Neural cell (in vitro differentiated cells): ENCODE results near the gene PIK3R6. TPM values are rescaled to one million over a fixed set of nuclear protein-coding genes. Genes with fewer than 3 reads are reported as not detected.

Experiments used
- H2AFZ ChIP-seq: fragments of 200-600, 300-800 bp; sonication (generic), shearing (Covaris generic); 2 replicates; pipeline ENCODE4 v1.6.0; 2014; ENCODE audit warnings: low read depth, mild to moderate bottlenecking, antibody characterized with exemption, low read length, moderate library complexity
- H3F3A ChIP-seq: fragments of 200-600 bp; shearing (Covaris generic); 2 replicates; pipeline ENCODE4 v1.6.1; 2016; ENCODE audit warnings: mild to moderate bottlenecking, moderate library complexity, mixed read lengths, antibody characterized with exemption, low read length; ENCODE audit not compliant: insufficient read depth, poor library complexity, severe bottlenecking
- H3K27ac ChIP-seq: fragments of 200-600, 300-800 bp; sonication (generic), shearing (Covaris generic); 2 replicates; pipeline ENCODE4 v1.5.1; 2014; ENCODE audit warnings: mild to moderate bottlenecking, low read length, moderate library complexity
- H3K27me3 ChIP-seq: fragments of 300-800, 200-600 bp; sonication (generic), shearing (Covaris generic); 2 replicates; pipeline ENCODE4 v1.6.0; 2014; ENCODE audit warnings: mild to moderate bottlenecking, low read depth, low read length, moderate library complexity; ENCODE audit not compliant: insufficient read depth
- H3K36me3 ChIP-seq: fragments of 300-800, 200-600 bp; sonication (generic), shearing (Covaris generic); 2 replicates; pipeline ENCODE4 v1.5.1; 2014; ENCODE audit warnings: mild to moderate bottlenecking, antibody characterized with exemption, low read length, moderate library complexity; ENCODE audit not compliant: insufficient read depth
- H3K4me2 ChIP-seq: fragments of 300-800, 200-600 bp; sonication (generic), shearing (Covaris generic); 2 replicates; pipeline ENCODE4 v1.6.0; 2014; ENCODE audit warnings: mild to moderate bottlenecking, low read length
- H3K4me3 ChIP-seq: fragments of 300-800, 200-600 bp; sonication (generic), shearing (Covaris generic); 2 replicates; pipeline ENCODE4 v1.5.1; 2014; ENCODE audit warnings: mild to moderate bottlenecking, low read length, moderate library complexity
- H3K79me2 ChIP-seq: fragments of 200-600 bp; shearing (Covaris generic); replicated peaks from 2 replicates; pipeline ENCODE4 v1.6.0; 2014; ENCODE audit warnings: mild to moderate bottlenecking, low read length, moderate library complexity; ENCODE audit not compliant: insufficient read depth
- H3K9ac ChIP-seq: fragments of 300-800, 200-600 bp; sonication (generic), shearing (Covaris generic); 2 replicates; pipeline ENCODE4 v1.6.1; 2016; ENCODE audit warnings: mild to moderate bottlenecking, low read length, mixed read lengths
- H3K9me2 ChIP-seq: fragments of 200-600 bp; shearing (Covaris generic); 2 replicates; pipeline ENCODE4 v1.6.1; 2016; ENCODE audit warnings: mild to moderate bottlenecking, low read length, mixed read lengths; ENCODE audit not compliant: insufficient read depth
- H3K9me3 ChIP-seq: fragments of 200-600, 300-800 bp; sonication (generic), shearing (Covaris generic); 2 replicates; pipeline ENCODE4 v1.6.1; 2016; ENCODE audit warnings: mild to moderate bottlenecking, mixed run types, low read length, moderate library complexity, mixed read lengths
- H4K20me1 ChIP-seq: fragments of 200-600 bp; shearing (Covaris generic); 2 replicates; pipeline ENCODE4 v1.6.1; 2016; ENCODE audit warnings: mild to moderate bottlenecking, mixed run types; ENCODE audit not compliant: insufficient read depth
- CTCF ChIP-seq: fragments of 450-650 bp; IDR thresholded peaks from 2 replicates; pipeline ENCODE4 v1.5.1; 2014; ENCODE audit warnings: antibody characterized with exemption, mild to moderate bottlenecking, moderate library complexity; ENCODE audit not compliant: poor library complexity, severe bottlenecking
- EP300 ChIP-seq: fragments of 450-650 bp; conservative IDR thresholded peaks from 2 replicates; pipeline ENCODE4 v1.6.1; 2014; ENCODE audit warnings: antibody characterized with exemption, mild to moderate bottlenecking, moderate library complexity; ENCODE audit not compliant: poor library complexity, severe bottlenecking
- EZH2 ChIP-seq: fragments of 200-600, 300-800 bp; shearing (Covaris generic), sonication (generic); IDR thresholded peaks from 2 replicates; pipeline ENCODE4 v1.6.1; 2014; ENCODE audit warnings: antibody characterized with exemption, low read length, borderline replicate concordance, mild to moderate bottlenecking; ENCODE audit not compliant: insufficient read depth, poor library complexity, severe bottlenecking
- MXI1 ChIP-seq: fragments of 450-650 bp; conservative IDR thresholded peaks from 2 replicates; pipeline ENCODE4 v1.6.1; 2014; ENCODE audit warnings: antibody characterized with exemption, mild to moderate bottlenecking; ENCODE audit not compliant: poor library complexity, severe bottlenecking
- POLR2AphosphoS5 ChIP-seq: IDR thresholded peaks from 2 replicates; pipeline ENCODE4 v1.6.1; 2012
- RAD21 ChIP-seq: fragments of 450-650 bp; conservative IDR thresholded peaks from 2 replicates; pipeline ENCODE4 v1.6.1; 2014; ENCODE audit warnings: antibody characterized with exemption, mild to moderate bottlenecking, moderate library complexity
- REST ChIP-seq: IDR thresholded peaks from 2 replicates; pipeline ENCODE4 v1.6.1; 2012; ENCODE audit warnings: borderline replicate concordance
- SMC3 ChIP-seq: fragments of 450-650 bp; conservative IDR thresholded peaks from 2 replicates; pipeline ENCODE4 v1.6.1; 2014; ENCODE audit warnings: antibody characterized with exemption, mild to moderate bottlenecking, moderate library complexity; ENCODE audit not compliant: poor library complexity
- TAF1 ChIP-seq: IDR thresholded peaks from 2 replicates; pipeline ENCODE4 v1.6.1; 2012; ENCODE audit warnings: low read depth
- polyA plus RNA-seq: library from polyadenylated mRNA; depleted of rRNA; stranded (reverse); fragments of >200 nt; gene quantifications from 2 replicates; pipeline ENCODE4 v1.2.3, GENCODE V29; 2014

The PIK3R6 gene
- polyA plus RNA-seq, 1 donor from 2014 or later, result not detected

- no peak overlapping the region for H2AFZ ChIP-seq
Measured at GRCh38 chr17:8846768-8847211, 20.7 kb downstream of the PIK3R6 start.

GRCh38 chr17:8844229-8845218 lies 22.9 kb downstream of the PIK3R6 start:
- TF ChIP-seq CTCF, result no peak
- Histone ChIP-seq H3K36me3 (no peaks in the 10 kb centered on the region), H3K27me3 (no peaks in the 10 kb centered on the region), H3K9me2 (no peaks in the 10 kb centered on the region), H3K79me2 (no peaks in the 10 kb centered on the region), H3F3A (no peaks in the 10 kb centered on the region), H4K20me1 (no peaks in the 10 kb centered on the region), H2AFZ (no peak overlapping the region), H3K4me3 (no peak overlapping the region), H3K9me3 (no peaks in the 10 kb centered on the region), H3K4me2 (no peak overlapping the region), H3K9ac (no peak overlapping the region), H3K27ac (no peak overlapping the region)

More at GRCh38 chr17:8846768-8847211, 20.7 kb downstream of the PIK3R6 start:
- TF ChIP-seq POLR2AphosphoS5 (no peak), SMC3 (no peak), TAF1 (no peak), MXI1 (no peak), EZH2 (no peak)
- Histone ChIP-seq H3K79me2 (no peaks in the 10 kb centered on the region), H3K9ac (no peak overlapping the region), H3K27ac (no peak overlapping the region), H3K9me2 (no peaks in the 10 kb centered on the region), H3K4me3 (no peak overlapping the region), H3K27me3 (no peaks in the 10 kb centered on the region), H3F3A (no peaks in the 10 kb centered on the region), H3K36me3 (no peaks in the 10 kb centered on the region), H4K20me1 (no peaks in the 10 kb centered on the region), H3K4me2 (no peak overlapping the region), H3K9me3 (no peaks in the 10 kb centered on the region)

- no peaks in the 10 kb centered on the region for H3K79me2 ChIP-seq
- H3K9me2 ChIP-seq, result no peaks in the 10 kb centered on the region
- TF ChIP-seq MXI1, result no peak
- no peak for TF ChIP-seq CTCF
- no peak for TF ChIP-seq REST
- TF ChIP-seq TAF1, result no peak
- no peak for TF ChIP-seq EZH2
- TF ChIP-seq POLR2AphosphoS5, result no peak
- TF ChIP-seq EP300, result no peak
- no peak for TF ChIP-seq RAD21
- no peak for TF ChIP-seq SMC3
- no peaks in the 10 kb centered on the region for H4K20me1 ChIP-seq
- H3K36me3 ChIP-seq, result no peaks in the 10 kb centered on the region
- H3F3A ChIP-seq, result no peaks in the 10 kb centered on the region
- no peak overlapping the region for H3K4me3 ChIP-seq
- H3K9me3 ChIP-seq, result no peaks in the 10 kb centered on the region
- no peak overlapping the region for H3K4me2 ChIP-seq
- no peaks in the 10 kb centered on the region for H3K27me3 ChIP-seq
- H2AFZ ChIP-seq, result no peak overlapping the region
- no peak overlapping the region for H3K9ac ChIP-seq
- no peak overlapping the region for H3K27ac ChIP-seq
Measured at GRCh38 chr17:8843344-8843743, 24.1 kb downstream of the PIK3R6 start.
